ENCODE data around the gene TUBA4A. TPM values are rescaled to one million over a fixed set of nuclear protein-coding genes. Genes with fewer than 3 reads are reported as not detected.
A peak's percentile ranks its signal among the peaks of the same experiment; 100 is the strongest.

The TUBA4A gene
- total and polyA plus RNA-seq, 9 of the 15 experiments (the other 6 are each of a cell fraction or from before 2014, with no cell fraction given), result 25.1 to 174 (median 42.4) TPM

GRCh38 chr2:219206328-219207133 is 47.2 kb downstream of the TUBA4A start, which contains the start of gene ZFAND2B (continued):
- 0 out of 2 replicates have a peak, but pooled peaks have one; percentile 9 for TF ChIP-seq ZBTB40 (IDR thresholded peaks at IDR 0.05)
- no peak for TF ChIP-seq ZBTB40 (CRISPR knock-in tag; IDR thresholded peaks at IDR 0.05)
- no peak for TF ChIP-seq CGGBP1 (CRISPR knock-in tag; IDR thresholded peaks at IDR 0.05)
- TF ChIP-seq ZBTB12 (CRISPR knock-in tag; IDR thresholded peaks at IDR 0.05), result peak; percentile 65
- peak; percentile 70; the same call in 1 of the 2 replicates for TF ChIP-seq NBN (IDR thresholded peaks at IDR 0.05; ENCODE audit: low read depth)
- TF ChIP-seq FOSL1 (tag; conservative IDR thresholded peaks at IDR 0.05), result 0 out of 2 replicates have a peak, but pooled peaks have one; percentile 29
- no peak for TF ChIP-seq SIN3A (IDR thresholded peaks at IDR 0.05; ENCODE audit: borderline replicate concordance in 2 of 2, control insufficient read depth in 1 of 2, low read depth in 2 of 2, low read length in 2 of 2)
- peak; percentile 74 for TF ChIP-seq L3MBTL2 (IDR thresholded peaks at IDR 0.05)
- TF ChIP-seq ZFX (CRISPR knock-in tag; IDR thresholded peaks at IDR 0.05), result peak; percentile 72
- peak; percentile 87 for TF ChIP-seq TAF1 (IDR thresholded peaks at IDR 0.05; ENCODE audit: control insufficient read depth, extremely low read depth, insufficient read depth, low read length, severe bottlenecking)
